Measurements from ENCODE around the gene UNC93A.
"Not testable (repeated sequence)": the region's sequence is repeated elsewhere in the genome, so short reads cannot be mapped to it uniquely, and the experiment has no call there.

DNA sequence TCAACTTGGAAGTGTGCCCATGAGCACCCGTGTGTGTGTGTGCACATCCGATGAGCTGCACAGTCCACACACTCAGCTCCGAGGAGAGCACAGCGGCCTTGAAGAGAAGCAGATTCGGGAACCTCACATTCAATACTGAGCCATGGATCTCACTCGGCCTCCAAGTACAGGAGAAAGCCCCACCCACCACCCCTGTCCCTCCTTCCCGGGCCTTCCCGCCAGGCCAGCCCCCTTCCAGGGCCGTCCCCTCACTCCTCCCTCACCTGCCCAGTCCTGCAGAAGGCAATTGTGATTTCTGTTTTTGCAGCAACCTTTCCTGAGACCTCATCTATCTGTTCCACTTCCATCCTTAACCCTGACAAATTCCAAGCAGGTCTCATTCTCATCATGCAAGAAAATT, 30.1 kb downstream of the UNC93A start:
- TF ChIP-seq, protein P1, sequence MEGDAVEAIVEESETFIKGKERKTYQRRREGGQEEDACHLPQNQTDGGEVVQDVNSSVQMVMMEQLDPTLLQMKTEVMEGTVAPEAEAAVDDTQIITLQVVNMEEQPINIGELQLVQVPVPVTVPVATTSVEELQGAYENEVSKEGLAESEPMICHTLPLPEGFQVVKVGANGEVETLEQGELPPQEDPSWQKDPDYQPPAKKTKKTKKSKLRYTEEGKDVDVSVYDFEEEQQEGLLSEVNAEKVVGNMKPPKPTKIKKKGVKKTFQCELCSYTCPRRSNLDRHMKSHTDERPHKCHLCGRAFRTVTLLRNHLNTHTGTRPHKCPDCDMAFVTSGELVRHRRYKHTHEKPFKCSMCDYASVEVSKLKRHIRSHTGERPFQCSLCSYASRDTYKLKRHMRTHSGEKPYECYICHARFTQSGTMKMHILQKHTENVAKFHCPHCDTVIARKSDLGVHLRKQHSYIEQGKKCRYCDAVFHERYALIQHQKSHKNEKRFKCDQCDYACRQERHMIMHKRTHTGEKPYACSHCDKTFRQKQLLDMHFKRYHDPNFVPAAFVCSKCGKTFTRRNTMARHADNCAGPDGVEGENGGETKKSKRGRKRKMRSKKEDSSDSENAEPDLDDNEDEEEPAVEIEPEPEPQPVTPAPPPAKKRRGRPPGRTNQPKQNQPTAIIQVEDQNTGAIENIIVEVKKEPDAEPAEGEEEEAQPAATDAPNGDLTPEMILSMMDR (conservative IDR thresholded peaks at IDR 0.05; ENCODE audit: low read length): not testable (repeated sequence)
- TF ChIP-seq EZH2phosphoT487 (IDR thresholded peaks at IDR 0.05; ENCODE audit: borderline replicate concordance, low read depth, low read length): not testable (repeated sequence)
